A673 (cell line): ENCODE measurements around the gene NRG3.

ENCODE experiments used
- CTCF ChIP-seq: fragments of 300-800, 200-600 bp; sonication (generic); conservative IDR thresholded peaks from 2 replicates; pipeline ENCODE4 v1.5.1; 2017; ENCODE audit warnings: low read depth, mild to moderate bottlenecking, antibody characterized with exemption, low read length, moderate library complexity, mixed read lengths
- EZH2 ChIP-seq: fragments of 200-600 bp; sonication (generic); IDR thresholded peaks from 2 replicates; pipeline ENCODE4 v1.6.1; 2017; ENCODE audit warnings: borderline replicate concordance, low read depth, mild to moderate bottlenecking, mixed read lengths, antibody characterized with exemption, low read length; ENCODE audit not compliant: poor library complexity, severe bottlenecking

GRCh38 chr10:82986216-82986615 is 1111.2 kb downstream of the NRG3 start:
- TF ChIP-seq EZH2 (no peak), CTCF (no peak)
